Ectodermal cell (in vitro differentiated cells): ENCODE data around the gene GRIP1.

Experiments
- H3K27ac ChIP-seq: 2 replicates; pipeline ENCODE4 v1.7.0; 2013; ENCODE audit warnings: mild to moderate bottlenecking, low read depth, low read length; ENCODE audit not compliant: insufficient read depth, poor library complexity, severe bottlenecking
- H3K27me3 ChIP-seq: 2 replicates; pipeline ENCODE4 v1.7.0; 2013; ENCODE audit warnings: mild to moderate bottlenecking, low read length; ENCODE audit not compliant: insufficient read depth, control insufficient read depth, poor library complexity, severe bottlenecking
- H3K36me3 ChIP-seq: one replicate; pipeline ENCODE4 v1.7.0; 2013; ENCODE audit warnings: low read length; ENCODE audit not compliant: control insufficient read depth, insufficient read depth
- H3K4me1 ChIP-seq: one replicate; pipeline ENCODE4 v1.7.0; 2013; ENCODE audit warnings: low read length; ENCODE audit not compliant: control insufficient read depth, insufficient read depth
- H3K4me3 ChIP-seq: 2 replicates; pipeline ENCODE4 v1.7.0; 2013; ENCODE audit warnings: low read depth, low read length, control low read depth; ENCODE audit not compliant: insufficient read depth
- H3K9me3 ChIP-seq: 2 replicates; pipeline ENCODE4 v1.7.0; 2013; ENCODE audit warnings: mild to moderate bottlenecking, low read length, moderate library complexity; ENCODE audit not compliant: control insufficient read depth
- WGBS, 2 experiments: methylation state at CpG; one replicate each; pipeline ENCODE4 v1.1.7; 2013; ENCODE audit warnings: missing lambda C conversion rate in 2 of 2; 5-methylcytosine and 5-hydroxymethylcytosine counted together

GRIP1 gene

GRCh38 chr12:66668311-66668710 is 10.6 kb downstream of the GRIP1 start:
- 77 to 94% methylated on average over 2 of the region's 2 CpGs for WGBS, 2 experiments
- H3K27ac ChIP-seq = no peak overlapping the region

GRCh38 chr12:66667906-66668305 is 11.0 kb downstream of the GRIP1 start:
- Histone ChIP-seq H3K4me3 (no peak overlapping the region), H3K36me3 (no peaks in the 10 kb centered on the region), H3K9me3 (no peaks in the 10 kb centered on the region), H3K4me1 (no peaks in the 10 kb centered on the region), H3K27ac (no peak overlapping the region), H3K27me3 (no peaks in the 10 kb centered on the region)

More at GRCh38 chr12:66668311-66668710, 10.6 kb downstream of the GRIP1 start:
- no peaks in the 10 kb centered on the region for H3K36me3 ChIP-seq
- H3K4me3 ChIP-seq = no peak overlapping the region
- H3K4me1 ChIP-seq = no peaks in the 10 kb centered on the region
- no peaks in the 10 kb centered on the region for H3K9me3 ChIP-seq
- no peaks in the 10 kb centered on the region for H3K27me3 ChIP-seq

- H3K9me3 ChIP-seq = no peaks in the 10 kb centered on the region
- no peaks in the 10 kb centered on the region for H3K36me3 ChIP-seq
- WGBS, 2 experiments = 100% methylated on average over 1 of the region's 1 CpG; no CpG with 5 or more reads in 1 of the 2 experiments
- no peaks in the 10 kb centered on the region for H3K4me1 ChIP-seq
- H3K27ac ChIP-seq = no peak overlapping the region
- no peak overlapping the region for H3K4me3 ChIP-seq
- H3K27me3 ChIP-seq = no peaks in the 10 kb centered on the region
These were observed 12.4 kb downstream of the GRIP1 start for GRCh38 chr12:66666481-66666880.

GRCh38 chr12:66665435-66665985 is 13.4 kb downstream of the GRIP1 start:
- no peaks in the 10 kb centered on the region for H3K9me3 ChIP-seq
- WGBS, 2 experiments = 89 to 96% methylated on average over 3 of the region's 3 CpGs
- no peaks in the 10 kb centered on the region for H3K27me3 ChIP-seq
- H3K27ac ChIP-seq = no peak overlapping the region
- H3K36me3 ChIP-seq = no peaks in the 10 kb centered on the region
- no peaks in the 10 kb centered on the region for H3K4me1 ChIP-seq
- no peak overlapping the region for H3K4me3 ChIP-seq

- H3K27ac ChIP-seq = no peak overlapping the region
- no peak overlapping the region for H3K4me3 ChIP-seq
- no peaks in the 10 kb centered on the region for H3K9me3 ChIP-seq
- 88 to 90% methylated on average over 1 of the region's 1 CpG for WGBS, 2 experiments
- no peaks in the 10 kb centered on the region for H3K36me3 ChIP-seq
- no peaks in the 10 kb centered on the region for H3K27me3 ChIP-seq
- H3K4me1 ChIP-seq = no peaks in the 10 kb centered on the region
These were observed 14.8 kb downstream of the GRIP1 start for GRCh38 chr12:66664076-66664475.

- no peaks in the 10 kb centered on the region for H3K4me1 ChIP-seq
- H3K4me3 ChIP-seq = no peak overlapping the region
- H3K36me3 ChIP-seq = no peaks in the 10 kb centered on the region
- H3K27me3 ChIP-seq = no peaks in the 10 kb centered on the region
- H3K27ac ChIP-seq = no peak overlapping the region
- WGBS, 2 experiments = 95 to 97% methylated on average over 4 to 5 of the region's 5 CpGs
- H3K9me3 ChIP-seq = no peaks in the 10 kb centered on the region
These were observed 15.3 kb downstream of the GRIP1 start for GRCh38 chr12:66663611-66664010.

- H3K9me3 ChIP-seq = no peaks in the 10 kb centered on the region
- 94 to 95% methylated on average over 1 of the region's 1 CpG for WGBS, 2 experiments
- H3K27me3 ChIP-seq = no peaks in the 10 kb centered on the region
- no peak overlapping the region for H3K4me3 ChIP-seq
- H3K27ac ChIP-seq = no peak overlapping the region
- no peaks in the 10 kb centered on the region for H3K4me1 ChIP-seq
- H3K36me3 ChIP-seq = no peaks in the 10 kb centered on the region
These were observed 16.1 kb downstream of the GRIP1 start for GRCh38 chr12:66662729-66663128.

- Histone ChIP-seq H3K27me3 (no peaks in the 10 kb centered on the region), H3K4me3 (no peak overlapping the region), H3K4me1 (no peaks in the 10 kb centered on the region), H3K36me3 (no peaks in the 10 kb centered on the region), H3K9me3 (no peaks in the 10 kb centered on the region), H3K27ac (no peak overlapping the region)
These were observed 16.7 kb downstream of the GRIP1 start for GRCh38 chr12:66662179-66662578.

- Histone ChIP-seq H3K27me3 (no peaks in the 10 kb centered on the region), H3K27ac (no peak overlapping the region), H3K36me3 (no peaks in the 10 kb centered on the region), H3K9me3 (no peaks in the 10 kb centered on the region), H3K4me3 (no peak overlapping the region), H3K4me1 (no peaks in the 10 kb centered on the region)
- 56% methylated on average over 1 of the region's 2 CpGs; no CpG with 5 or more reads in 1 of the 2 experiments for WGBS, 2 experiments
These were observed 17.5 kb downstream of the GRIP1 start for GRCh38 chr12:66661357-66661756.

- no peaks in the 10 kb centered on the region for H3K36me3 ChIP-seq
- 5 to 8% methylated on average over 1 of the region's 1 CpG for WGBS, 2 experiments
These were observed 25.1 kb downstream of the GRIP1 start for GRCh38 chr12:66653796-66654195.

More at GRCh38 chr12:66653796-66654195, 25.1 kb downstream of the GRIP1 start:
- Histone ChIP-seq H3K27me3 (no peaks in the 10 kb centered on the region), H3K9me3 (no peaks in the 10 kb centered on the region), H3K27ac (no peak overlapping the region), H3K4me1 (peaks cover 5% of the 10 kb centered on the region), H3K4me3 (no peak overlapping the region)
